Measurements from ENCODE around the gene KCNMA1.

DNA sequence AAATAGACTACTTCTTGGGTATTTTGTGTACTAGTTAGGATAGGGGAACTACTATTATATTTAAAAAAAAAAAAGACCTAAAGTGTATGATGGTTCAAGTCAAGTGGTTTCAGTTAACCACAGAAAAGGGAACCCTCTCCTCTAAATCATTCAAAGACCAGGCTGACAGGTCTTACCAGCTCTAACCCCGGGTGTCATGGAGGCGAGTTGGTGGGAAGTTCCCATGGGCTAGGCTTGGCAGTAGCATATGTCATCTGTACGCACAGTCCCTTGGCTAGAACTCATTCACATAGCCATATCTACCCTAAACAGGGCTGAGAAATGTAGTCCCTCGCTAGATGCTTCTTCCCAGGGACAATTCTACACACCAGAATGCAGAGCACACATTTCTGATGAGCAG is 37.7 kb upstream of the KCNMA1 start:
- TF ChIP-seq, protein P1, sequence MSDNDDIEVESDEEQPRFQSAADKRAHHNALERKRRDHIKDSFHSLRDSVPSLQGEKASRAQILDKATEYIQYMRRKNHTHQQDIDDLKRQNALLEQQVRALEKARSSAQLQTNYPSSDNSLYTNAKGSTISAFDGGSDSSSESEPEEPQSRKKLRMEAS (IDR thresholded peaks at IDR 0.05) = no peak
- no peak for TF ChIP-seq TEAD4 (IDR thresholded peaks at IDR 0.05)
- no peak for TF ChIP-seq RAD21 (IDR thresholded peaks at IDR 0.05; ENCODE audit: low read depth)
- TF ChIP-seq, protein P2, sequence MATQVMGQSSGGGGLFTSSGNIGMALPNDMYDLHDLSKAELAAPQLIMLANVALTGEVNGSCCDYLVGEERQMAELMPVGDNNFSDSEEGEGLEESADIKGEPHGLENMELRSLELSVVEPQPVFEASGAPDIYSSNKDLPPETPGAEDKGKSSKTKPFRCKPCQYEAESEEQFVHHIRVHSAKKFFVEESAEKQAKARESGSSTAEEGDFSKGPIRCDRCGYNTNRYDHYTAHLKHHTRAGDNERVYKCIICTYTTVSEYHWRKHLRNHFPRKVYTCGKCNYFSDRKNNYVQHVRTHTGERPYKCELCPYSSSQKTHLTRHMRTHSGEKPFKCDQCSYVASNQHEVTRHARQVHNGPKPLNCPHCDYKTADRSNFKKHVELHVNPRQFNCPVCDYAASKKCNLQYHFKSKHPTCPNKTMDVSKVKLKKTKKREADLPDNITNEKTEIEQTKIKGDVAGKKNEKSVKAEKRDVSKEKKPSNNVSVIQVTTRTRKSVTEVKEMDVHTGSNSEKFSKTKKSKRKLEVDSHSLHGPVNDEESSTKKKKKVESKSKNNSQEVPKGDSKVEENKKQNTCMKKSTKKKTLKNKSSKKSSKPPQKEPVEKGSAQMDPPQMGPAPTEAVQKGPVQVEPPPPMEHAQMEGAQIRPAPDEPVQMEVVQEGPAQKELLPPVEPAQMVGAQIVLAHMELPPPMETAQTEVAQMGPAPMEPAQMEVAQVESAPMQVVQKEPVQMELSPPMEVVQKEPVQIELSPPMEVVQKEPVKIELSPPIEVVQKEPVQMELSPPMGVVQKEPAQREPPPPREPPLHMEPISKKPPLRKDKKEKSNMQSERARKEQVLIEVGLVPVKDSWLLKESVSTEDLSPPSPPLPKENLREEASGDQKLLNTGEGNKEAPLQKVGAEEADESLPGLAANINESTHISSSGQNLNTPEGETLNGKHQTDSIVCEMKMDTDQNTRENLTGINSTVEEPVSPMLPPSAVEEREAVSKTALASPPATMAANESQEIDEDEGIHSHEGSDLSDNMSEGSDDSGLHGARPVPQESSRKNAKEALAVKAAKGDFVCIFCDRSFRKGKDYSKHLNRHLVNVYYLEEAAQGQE (IDR thresholded peaks at IDR 0.05; ENCODE audit: low read depth) = no peak

Measured in Ishikawa (cell line).